GM21447 (cell line): Measurements from ENCODE around the gene NCAPG2.

Experiments used
- ATAC-seq: cut with Tn5 transposase; IDR thresholded peaks from one replicate; pipeline ENCODE4 v1.9.1; 2021; ENCODE audit not compliant: unreplicated experiment

NCAPG2 gene

GRCh38 chr7:158583810-158584209, 120.8 kb downstream of the NCAPG2 start:
- ATAC-seq, result no peak

- no peak for ATAC-seq
Measured at GRCh38 chr7:158583143-158583542, 121.5 kb downstream of the NCAPG2 start.

- no peak for ATAC-seq
Measured at GRCh38 chr7:158582089-158582456, 122.5 kb downstream of the NCAPG2 start.

- ATAC-seq, result no peak
Measured at GRCh38 chr7:158581440-158582088, 123.0 kb downstream of the NCAPG2 start.
